Esophagus muscularis mucosa (tissue), 4 donors: Measurements from ENCODE around the gene ORAI3. TPM values are rescaled to one million over a fixed set of nuclear protein-coding genes. Genes with fewer than 3 reads are reported as not detected.
A peak's percentile ranks its signal among the peaks of the same experiment; 100 is the strongest.
"Not testable (repeated sequence)": the region's sequence is repeated elsewhere in the genome, so short reads cannot be mapped to it uniquely, and the experiment has no call there.

Source experiments
- DNase-seq: peaks from one replicate; pipeline ENCODE4 v3.0.0-alpha.2; 2017; ENCODE audit errors: extremely low spot score
- H3K27ac ChIP-seq, 4 donors: fragments of 200-600 bp; sonication (generic); replicated peaks in 1 of 4; 1 replicate in 3 of 4; 2 replicates in 1 of 4; pipeline ENCODE4 v1.5.1; 2016 to 2019; ENCODE audit warnings: mild to moderate bottlenecking in 1 of 4
- H3K27me3 ChIP-seq, 4 donors: fragments of 200-600 bp; sonication (generic); one replicate each; pipeline versions ENCODE4 v1.5.1 to v1.6.0; 2016 to 2019
- H3K36me3 ChIP-seq, 4 donors: fragments of 200-600 bp; sonication (generic); one replicate each; pipeline ENCODE4 v1.5.1; 2016 to 2019
- H3K4me1 ChIP-seq, 4 donors: fragments of 200-600 bp; sonication (generic); one replicate each; pipeline ENCODE4 v1.5.1; 2016 to 2019
- H3K4me3 ChIP-seq, 4 donors: fragments of 200-600 bp; sonication (generic); 1 replicate in 2 of 4; 2 replicates in 2 of 4; pipeline ENCODE4 v1.5.1; 2016 to 2019; ENCODE audit warnings: mild to moderate bottlenecking in 4 of 4, moderate library complexity in 1 of 4
- H3K9me3 ChIP-seq, 4 donors: fragments of 200-600 bp; sonication (generic); 1 replicate in 3 of 4; 2 replicates in 1 of 4; pipeline ENCODE4 v1.5.1; 2016 to 2019
- CTCF ChIP-seq, 3 experiments: fragments of 200-600 bp in 2 of 3; fragments of 450-650 bp in 1 of 3; sonication (generic) in 2 of 3; IDR thresholded peaks; one replicate each; pipeline ENCODE4 v1.5.1; 2017 to 2019; ENCODE audit warnings: antibody characterized with exemption in 3 of 3, mild to moderate bottlenecking in 2 of 3, moderate library complexity in 1 of 3
- EP300 ChIP-seq: sonication (generic); formaldehyde crosslinking; IDR thresholded peaks from one replicate; pipeline ENCODE4 v1.6.1; 2017; ENCODE audit warnings: antibody characterized with exemption
- POLR2A ChIP-seq: fragments of 450-650 bp; IDR thresholded peaks from one replicate; pipeline ENCODE4 v1.6.1; 2017; ENCODE audit warnings: antibody characterized with exemption, moderate library complexity, mild to moderate bottlenecking, low read depth
- POLR2AphosphoS5 ChIP-seq, 2 donors: sonication (generic); formaldehyde crosslinking; IDR thresholded peaks; one replicate each; pipeline ENCODE4 v1.6.1; 2017; ENCODE audit warnings: antibody characterized with exemption in 2 of 2
- WGBS: methylation state at CpG from one replicate; pipeline ENCODE4 v1.1.5; 2018; 5-methylcytosine and 5-hydroxymethylcytosine counted together
- intact Hi-C: fragments of 100-400 bp; cut with DNase I; formaldehyde crosslinking; loops from one replicate; pipeline ENCODE4 v1.15.1; 2023
- total RNA-seq, 4 donors: library from RNA; depleted of rRNA; stranded (reverse); fragments of >200 nt; gene quantifications; one replicate each; pipeline versions ENCODE4 v1.1.0 to v1.2.1, GENCODE V29; 2016

ORAI3 gene
- total RNA-seq, 4 donors from 2014 or later, result 33.0 to 56.5 (median 45.8) TPM

DNA sequence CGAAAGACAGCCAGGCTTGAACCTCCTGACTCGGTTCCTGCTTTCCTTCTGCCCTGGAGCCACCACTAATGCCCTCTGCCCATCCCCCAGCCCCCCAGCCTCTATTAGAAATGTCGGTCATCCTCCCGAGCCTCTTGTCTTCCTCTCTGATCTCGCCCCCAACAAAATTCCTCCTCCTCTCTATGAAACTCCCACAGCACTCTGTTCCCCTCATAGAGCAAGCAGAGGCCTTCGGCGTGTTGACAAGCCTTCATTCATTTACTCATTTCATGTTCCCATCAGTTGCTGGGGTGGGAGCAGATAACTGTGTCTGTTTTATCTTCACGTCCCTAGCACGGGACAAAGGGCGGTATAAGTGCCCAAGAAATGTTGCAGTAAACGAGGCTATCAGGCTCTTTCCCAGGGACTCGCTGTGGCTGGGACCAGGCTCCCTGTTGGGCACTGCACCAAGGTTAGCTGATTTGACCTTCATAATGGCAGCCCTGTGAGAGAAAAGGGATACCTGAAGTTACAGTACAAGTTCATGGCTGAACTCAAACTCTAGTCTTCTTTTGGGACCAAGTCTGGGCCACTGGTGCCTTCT is 17.7 kb upstream of the ORAI3 start:
- peaks cover 11 to 30% (median 12%) of the 10 kb centered on the region in 4 donors for H3K4me1 ChIP-seq
- intact Hi-C loops, result no loop called here
- 66% methylated on average over 12 of the region's 12 CpGs for WGBS
- DNase-seq, result no peak
- no peak overlapping the region for H3K4me3 ChIP-seq
- H3K9me3 ChIP-seq, result no peaks in the 10 kb centered on the region
- H3K27ac ChIP-seq, result no peak overlapping the region
- peaks cover 20 to 85% (median 54%) of the 10 kb centered on the region in 4 donors for H3K36me3 ChIP-seq
- no peaks in the 10 kb centered on the region for H3K27me3 ChIP-seq
- TF ChIP-seq CTCF (IDR thresholded peaks at IDR 0.05), result no peak
- no peak for TF ChIP-seq POLR2A
- TF ChIP-seq EP300, result no peak
- no peak for TF ChIP-seq POLR2AphosphoS5 (IDR thresholded peaks at IDR 0.05)

- intact Hi-C loops, result no loop called here
- 62% methylated on average over 12 of the region's 12 CpGs for WGBS
- peaks cover 6 to 18% (median 12%) of the 10 kb centered on the region in 4 donors for H3K4me1 ChIP-seq
- no peak for TF ChIP-seq POLR2AphosphoS5 (IDR thresholded peaks at IDR 0.05)
- peak in 2 of 3 experiments; percentile 44 to 60 for TF ChIP-seq CTCF (IDR thresholded peaks at IDR 0.05)
- H3K9me3 ChIP-seq, result no peaks in the 10 kb centered on the region
- H3K27me3 ChIP-seq, result no peaks in the 10 kb centered on the region
- H3K27ac ChIP-seq, result peak overlapping the region in 2 of 4 donors; percentile 4 to 22
- H3K4me3 ChIP-seq, result no peak overlapping the region
- no peak for DNase-seq
- H3K36me3 ChIP-seq, result peaks cover 20 to 74% (median 56%) of the 10 kb centered on the region in 4 donors
Measured at GRCh38 chr16:30934827-30935557, 13.9 kb upstream of the ORAI3 start.

DNA sequence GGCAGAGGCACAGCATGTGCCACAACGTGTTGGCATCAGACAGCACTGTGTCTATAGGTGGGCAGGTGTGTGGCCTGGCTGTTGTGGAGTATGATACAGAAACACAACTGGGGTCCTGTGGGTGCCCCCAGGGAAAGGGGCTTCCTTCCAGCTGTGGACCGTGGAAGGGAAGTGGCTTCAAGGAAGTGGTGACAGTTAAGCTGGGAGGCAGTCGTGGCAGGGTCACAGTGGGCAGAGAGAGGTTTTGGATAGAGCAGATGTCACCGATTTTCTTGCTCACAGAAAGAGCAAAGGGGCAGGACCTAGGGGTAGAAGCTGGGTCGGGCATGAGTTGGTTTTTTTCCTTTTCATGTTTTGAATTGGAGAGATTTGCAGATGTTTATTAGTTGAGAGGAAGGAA is 11.2 kb upstream of the ORAI3 start:
- Histone ChIP-seq H3K27ac (peak overlapping the region; percentile 35 to 48 (median 44)), H3K36me3 (peaks cover 3 to 64% (median 40%) of the 10 kb centered on the region in 4 donors), H3K4me3 (no peak overlapping the region), H3K9me3 (no peaks in the 10 kb centered on the region), H3K27me3 (no peaks in the 10 kb centered on the region), H3K4me1 (peaks cover 4 to 28% (median 21%) of the 10 kb centered on the region in 4 donors)
- intact Hi-C loops, result no loop called here
- TF ChIP-seq EP300 (no peak), CTCF (IDR thresholded peaks at IDR 0.05) (no peak), POLR2AphosphoS5 (IDR thresholded peaks at IDR 0.05) (no peak), POLR2A (no peak)
- no peak for DNase-seq
- WGBS, result 63% methylated on average over 5 of the region's 5 CpGs

- H3K27me3 ChIP-seq, H3K27ac ChIP-seq, intact Hi-C loops, H3K9me3 ChIP-seq, DNase-seq, H3K4me3 ChIP-seq: not testable (repeated sequence)
- Histone ChIP-seq H3K4me1 (peaks cover 4 to 28% (median 21%) of the 10 kb centered on the region in 4 donors), H3K36me3 (peaks cover 0 to 64% (median 43%) of the 10 kb centered on the region in 4 donors)
- 89% methylated on average over 7 of the region's 8 CpGs for WGBS
Measured at GRCh38 chr16:30939571-30939970, 9.3 kb upstream of the ORAI3 start.

DNA sequence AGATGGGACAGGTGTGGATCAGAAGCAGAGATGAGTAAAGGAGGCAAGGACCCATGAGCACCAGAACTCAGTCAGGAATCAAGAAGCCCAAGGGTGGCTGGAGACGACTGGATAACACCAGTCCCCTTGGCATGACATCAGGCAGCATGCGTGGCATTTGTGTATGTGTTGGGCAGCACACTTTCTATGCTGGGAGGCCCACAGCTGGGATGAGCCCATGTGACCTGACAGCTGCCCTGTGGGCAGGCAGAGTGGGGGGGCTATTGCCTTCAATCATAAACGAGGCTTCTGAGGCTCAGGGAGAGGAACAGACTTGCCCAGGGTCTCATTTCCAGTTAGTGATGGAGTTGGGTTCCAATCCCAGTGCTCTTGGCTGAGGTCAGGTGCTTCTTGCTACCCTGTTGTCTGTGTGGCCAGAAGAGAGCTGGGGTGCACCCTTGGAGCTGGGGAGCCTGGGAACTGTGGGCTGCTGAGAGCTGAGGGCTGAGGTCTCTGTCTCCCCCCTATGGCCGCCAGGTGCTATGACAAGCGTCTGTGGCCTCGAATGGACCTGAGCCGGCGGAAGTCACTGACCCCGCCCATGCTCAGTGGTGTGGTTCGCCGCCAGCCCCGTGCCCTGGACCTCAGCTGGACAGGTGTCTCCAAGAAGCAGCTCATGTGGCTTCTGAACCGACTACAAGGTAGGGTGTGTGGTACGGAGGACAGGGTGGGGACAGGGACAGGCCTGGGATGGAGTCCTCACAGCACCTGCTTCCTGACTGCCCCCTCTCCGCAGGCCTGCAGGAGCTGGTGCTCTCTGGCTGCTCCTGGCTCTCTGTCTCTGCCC is 7.1 kb upstream of the ORAI3 start:
- TF ChIP-seq POLR2AphosphoS5 (IDR thresholded peaks at IDR 0.05), result peak in 1 of 2 donors; percentile 44
- TF ChIP-seq POLR2A, result no peak
- peak; percentile 80 to 95 (median 87) for TF ChIP-seq CTCF (IDR thresholded peaks at IDR 0.05)
- TF ChIP-seq EP300, result no peak
- H3K27ac ChIP-seq, result peak overlapping the region in 3 of 4 donors; percentile 4 to 64 (median 20)
- intact Hi-C loops, result no loop called here
- H3K27me3 ChIP-seq, result no peaks in the 10 kb centered on the region
- no peak for DNase-seq
- H3K4me3 ChIP-seq, result no peak overlapping the region
- WGBS, result 25% methylated on average over 10 of the region's 15 CpGs
- H3K4me1 ChIP-seq, result peaks cover 4 to 21% (median 20%) of the 10 kb centered on the region in 4 donors
- peaks cover 0 to 68% (median 41%) of the 10 kb centered on the region in 4 donors for H3K36me3 ChIP-seq
- H3K9me3 ChIP-seq, result no peaks in the 10 kb centered on the region
